Measurements from ENCODE around the gene STIM2.

The STIM2 gene

DNA sequence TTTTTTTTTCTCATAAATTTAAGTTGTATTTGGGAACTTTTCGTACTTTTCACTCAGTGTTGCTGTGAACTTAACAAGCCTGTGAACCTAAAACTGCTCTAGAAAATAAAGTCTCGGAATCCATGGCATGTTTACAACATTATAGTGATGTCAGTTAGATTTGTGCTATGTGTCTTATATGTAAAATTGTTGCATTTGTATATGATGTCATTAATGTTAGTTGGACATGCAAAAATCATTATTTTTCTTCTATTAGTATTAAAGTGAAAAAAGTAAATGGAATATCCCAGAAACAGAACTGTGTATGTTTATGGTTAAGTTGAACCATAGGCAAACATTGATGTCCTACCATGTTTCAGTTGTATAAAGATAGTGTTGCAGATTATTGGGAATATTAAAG is 85.2 kb downstream of the STIM2 start:
- no peak for DNase-seq (ENCODE audit: low read depth)
- no peak overlapping the region for H3K4me3 ChIP-seq (replicated peaks; ENCODE audit: low read depth, low read length)
- TF ChIP-seq, protein P1, sequence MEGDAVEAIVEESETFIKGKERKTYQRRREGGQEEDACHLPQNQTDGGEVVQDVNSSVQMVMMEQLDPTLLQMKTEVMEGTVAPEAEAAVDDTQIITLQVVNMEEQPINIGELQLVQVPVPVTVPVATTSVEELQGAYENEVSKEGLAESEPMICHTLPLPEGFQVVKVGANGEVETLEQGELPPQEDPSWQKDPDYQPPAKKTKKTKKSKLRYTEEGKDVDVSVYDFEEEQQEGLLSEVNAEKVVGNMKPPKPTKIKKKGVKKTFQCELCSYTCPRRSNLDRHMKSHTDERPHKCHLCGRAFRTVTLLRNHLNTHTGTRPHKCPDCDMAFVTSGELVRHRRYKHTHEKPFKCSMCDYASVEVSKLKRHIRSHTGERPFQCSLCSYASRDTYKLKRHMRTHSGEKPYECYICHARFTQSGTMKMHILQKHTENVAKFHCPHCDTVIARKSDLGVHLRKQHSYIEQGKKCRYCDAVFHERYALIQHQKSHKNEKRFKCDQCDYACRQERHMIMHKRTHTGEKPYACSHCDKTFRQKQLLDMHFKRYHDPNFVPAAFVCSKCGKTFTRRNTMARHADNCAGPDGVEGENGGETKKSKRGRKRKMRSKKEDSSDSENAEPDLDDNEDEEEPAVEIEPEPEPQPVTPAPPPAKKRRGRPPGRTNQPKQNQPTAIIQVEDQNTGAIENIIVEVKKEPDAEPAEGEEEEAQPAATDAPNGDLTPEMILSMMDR (IDR thresholded peaks at IDR 0.05; ENCODE audit: low read length, missing control alignments) = no peak

DNA sequence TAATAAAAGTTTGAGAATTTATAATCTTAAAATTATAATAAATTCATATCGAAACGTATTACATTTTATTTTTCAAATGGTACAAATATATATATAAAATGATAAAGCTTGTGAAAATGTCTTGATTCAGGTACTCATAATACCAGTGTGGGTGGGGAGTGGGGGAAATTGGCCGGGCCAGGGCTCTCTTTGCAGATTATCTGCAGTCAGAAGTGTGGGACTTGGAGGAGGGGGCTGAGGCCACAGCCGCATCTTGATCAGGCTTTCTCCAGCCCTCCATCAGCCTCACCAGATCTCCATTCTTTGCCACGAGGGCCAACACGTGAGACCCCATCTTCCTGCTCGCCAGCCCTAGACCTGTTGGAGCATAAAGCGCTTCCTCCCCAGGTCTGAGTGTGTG is 86.7 kb downstream of the STIM2 start:
- TF ChIP-seq, protein P1 (IDR thresholded peaks at IDR 0.05; ENCODE audit: low read length, missing control alignments) = no peak
- no peak for DNase-seq (ENCODE audit: low read depth)

DNA sequence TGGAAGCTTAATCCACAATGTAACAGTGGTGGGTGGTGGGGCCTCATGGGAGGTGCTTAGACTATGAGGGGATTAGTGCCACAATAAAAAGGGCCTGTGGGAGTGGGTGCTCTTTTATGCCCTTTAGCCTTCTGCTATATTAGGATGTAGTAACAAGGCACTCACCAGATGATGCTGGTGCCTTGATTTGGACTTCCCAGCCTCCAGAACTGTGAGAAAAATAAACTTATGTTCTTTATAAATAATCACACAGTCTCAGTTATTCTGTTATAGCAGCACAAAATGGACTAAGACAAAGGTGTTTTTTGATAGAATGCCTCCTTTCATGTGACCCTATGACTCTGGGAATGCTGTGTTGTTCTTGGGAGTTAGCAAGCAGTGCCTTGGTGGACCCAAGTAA is 89.8 kb downstream of the STIM2 start:
- no peak for DNase-seq (ENCODE audit: low read depth)
- TF ChIP-seq, protein P1 (IDR thresholded peaks at IDR 0.05; ENCODE audit: low read length, missing control alignments) = no peak
- H3K4me3 ChIP-seq (replicated peaks; ENCODE audit: low read depth, low read length) = no peak overlapping the region

More for the DNA sequence above, 86.7 kb downstream of the STIM2 start:
- no peak overlapping the region for H3K4me3 ChIP-seq (replicated peaks; ENCODE audit: low read depth, low read length)

DNA sequence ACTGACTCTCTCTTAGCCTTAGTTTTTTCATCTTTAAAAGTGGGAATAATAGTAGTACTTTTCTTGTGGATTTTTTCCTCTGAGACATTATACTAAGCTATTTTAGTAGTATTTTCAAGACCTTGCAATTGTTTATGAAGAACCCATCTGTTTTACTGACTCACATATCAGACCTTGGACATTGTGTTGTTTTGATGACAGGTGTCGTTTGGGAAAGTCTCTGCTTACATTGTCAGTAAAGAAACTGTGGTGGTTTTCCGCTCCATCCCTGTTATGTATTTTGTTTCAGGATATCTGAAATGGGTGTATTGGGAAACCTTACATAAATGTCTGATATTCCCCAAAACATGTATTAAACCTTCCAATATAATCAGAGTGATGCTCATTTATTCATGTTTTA is 92.2 kb downstream of the STIM2 start:
- no peak for DNase-seq (ENCODE audit: low read depth)
- TF ChIP-seq, protein P1 (IDR thresholded peaks at IDR 0.05; ENCODE audit: low read length, missing control alignments) = no peak

DNA sequence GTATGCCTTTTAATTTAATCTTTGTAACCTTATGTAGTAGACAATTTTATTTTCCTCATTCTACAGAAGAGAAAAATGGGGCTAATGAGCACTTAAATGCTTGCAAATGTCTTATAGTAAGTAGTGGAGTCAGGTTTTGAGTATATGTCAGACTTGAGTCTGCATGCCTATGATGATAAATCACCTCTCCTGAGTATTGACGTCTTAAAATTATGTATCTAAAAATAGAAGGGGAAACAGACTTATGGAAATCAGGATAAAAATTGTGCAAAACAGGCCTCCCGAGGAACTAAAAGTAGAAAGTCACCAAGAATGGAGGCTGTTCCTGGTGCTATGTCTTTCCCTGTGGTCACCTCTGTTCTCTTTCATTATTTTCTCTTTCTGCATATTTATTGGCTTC is 92.7 kb downstream of the STIM2 start:
- TF ChIP-seq, protein P1 (IDR thresholded peaks at IDR 0.05; ENCODE audit: low read length, missing control alignments) = no peak
- no peak overlapping the region for H3K4me3 ChIP-seq (replicated peaks; ENCODE audit: low read depth, low read length)
- DNase-seq (ENCODE audit: low read depth) = peak; percentile 16

More for the DNA sequence above, 92.2 kb downstream of the STIM2 start:
- no peak overlapping the region for H3K4me3 ChIP-seq (replicated peaks; ENCODE audit: low read depth, low read length)

DNA sequence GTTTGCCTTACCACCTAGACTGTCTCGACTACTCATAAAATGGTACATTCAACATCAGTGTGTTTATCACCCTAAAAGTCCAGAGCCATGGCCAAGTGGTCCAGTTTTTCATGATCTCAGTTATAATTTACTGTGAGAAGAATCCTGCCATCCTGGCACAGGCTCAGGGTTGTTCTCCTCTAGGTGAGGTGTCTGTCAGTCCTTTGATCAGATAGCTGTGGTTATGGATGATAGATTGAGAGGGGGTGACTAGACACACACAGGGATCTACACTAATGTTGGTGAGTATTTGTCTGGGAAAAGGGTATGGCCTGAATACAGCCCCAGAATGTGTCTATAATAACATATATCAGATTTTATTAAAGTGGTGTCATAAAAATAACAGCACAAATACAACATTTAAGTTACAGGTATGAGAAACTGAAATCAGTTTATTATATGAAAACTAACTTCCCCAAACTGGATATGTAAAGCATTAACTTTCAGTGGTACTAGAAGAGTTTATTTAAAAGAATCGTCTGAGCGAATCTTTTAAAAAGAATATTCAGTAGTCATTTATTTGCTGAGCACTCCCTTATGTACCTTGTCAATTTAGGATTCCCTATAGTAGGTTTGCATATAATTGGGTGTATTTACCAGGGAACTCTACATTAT is 93.3 kb downstream of the STIM2 start:
- TF ChIP-seq, protein P1 (IDR thresholded peaks at IDR 0.05; ENCODE audit: low read length, missing control alignments) = no peak
- no peak overlapping the region for H3K4me3 ChIP-seq (replicated peaks; ENCODE audit: low read depth, low read length)
- DNase-seq (ENCODE audit: low read depth) = no peak

DNA sequence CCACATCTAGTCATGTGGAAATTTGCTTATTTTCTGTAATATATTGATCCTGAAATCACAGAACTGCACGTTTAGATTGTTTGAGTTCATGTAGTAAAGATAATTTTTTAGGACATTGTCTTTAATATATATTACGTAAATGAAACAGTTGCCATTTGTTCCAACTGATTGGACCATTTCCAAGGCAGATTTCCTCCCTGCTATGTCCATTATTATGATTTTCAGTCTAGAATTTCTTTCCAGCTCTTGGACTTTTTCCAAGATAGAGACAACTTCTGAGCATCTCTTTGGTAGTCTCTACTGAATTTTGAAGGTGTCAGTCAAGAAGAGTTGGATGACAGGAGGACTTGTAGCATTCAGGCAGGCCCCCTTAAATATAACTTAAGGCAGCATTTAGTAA is 94.6 kb downstream of the STIM2 start:
- DNase-seq (ENCODE audit: low read depth) = peak; percentile 26
- H3K4me3 ChIP-seq (replicated peaks; ENCODE audit: low read depth, low read length) = no peak overlapping the region
- TF ChIP-seq, protein P1 (IDR thresholded peaks at IDR 0.05; ENCODE audit: low read length, missing control alignments) = no peak

All from fibroblast of pulmonary artery (primary cell).